ENCODE measurements around the gene GNL2.

DNA sequence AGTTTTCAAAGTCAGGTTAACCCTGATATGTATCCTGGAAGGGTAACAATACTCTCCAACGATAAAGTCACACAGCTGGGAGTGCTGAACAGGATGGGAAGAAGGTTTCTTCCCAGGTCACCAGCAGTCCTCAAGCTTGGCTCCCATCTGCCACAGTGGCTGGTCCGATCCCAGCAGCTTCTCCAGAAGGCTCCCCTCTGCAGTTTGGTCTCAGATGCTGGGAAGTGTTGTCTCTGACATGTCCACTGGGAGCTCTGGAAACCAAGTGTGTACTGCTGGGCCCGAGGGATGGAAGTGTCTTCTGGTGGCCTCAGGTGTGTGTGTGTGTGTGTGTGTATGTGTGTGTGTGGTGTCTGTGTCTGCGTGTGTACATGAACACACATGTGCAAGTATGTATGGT is 16.4 kb upstream of the GNL2 start:
- TF ChIP-seq EZH2 (IDR thresholded peaks at IDR 0.05; ENCODE audit: insufficient read depth, poor library complexity, severe bottlenecking) (no peak), EZH2phosphoT487 (IDR thresholded peaks at IDR 0.05; ENCODE audit: insufficient read depth, low read depth) (no peak)

Data from GM23248 (cell line).